ENCODE data around the gene SHC3. TPM values are rescaled to one million over a fixed set of nuclear protein-coding genes. Genes with fewer than 3 reads are reported as not detected.

The SHC3 gene
- total RNA-seq, 1 donor = 0.36 TPM

- TF ChIP-seq CTCF (IDR thresholded peaks at IDR 0.05; ENCODE audit: extremely low read depth, low read depth, low read length) = no peak
- H4K20me1 ChIP-seq (ENCODE audit: insufficient read depth, low read length) = no peaks in the 10 kb centered on the region
- H3K79me2 ChIP-seq (ENCODE audit: insufficient read depth, low read length) = no peaks in the 10 kb centered on the region
- no peaks in the 10 kb centered on the region for H3K4me1 ChIP-seq (ENCODE audit: insufficient read depth, low read length)
- DNase-seq (ENCODE audit: insufficient read length, low spot score, missing footprints) = no peak
- no peaks in the 10 kb centered on the region for H3K27me3 ChIP-seq (ENCODE audit: insufficient read depth, low read length)
- no peak overlapping the region for H3K27ac ChIP-seq (ENCODE audit: low read depth, low read length)
- no peaks in the 10 kb centered on the region for H3K9me3 ChIP-seq (ENCODE audit: low read depth, low read length)
- H3K4me3 ChIP-seq (ENCODE audit: insufficient read depth, low read length) = no peak overlapping the region
- no peak overlapping the region for H3K4me2 ChIP-seq (ENCODE audit: insufficient read depth, low read length)
- no peaks in the 10 kb centered on the region for H3K36me3 ChIP-seq (ENCODE audit: insufficient read depth, low read length)
- H2AFZ ChIP-seq (ENCODE audit: low read length) = no peak overlapping the region
Observed at GRCh38 chr9:89191004-89191403, 12.4 kb upstream of the SHC3 start.

GRCh38 chr9:89189215-89189614, 10.6 kb upstream of the SHC3 start:
- no peak for TF ChIP-seq CTCF (IDR thresholded peaks at IDR 0.05; ENCODE audit: extremely low read depth, low read depth, low read length)
- no peak for DNase-seq (ENCODE audit: insufficient read length, low spot score, missing footprints)
- Histone ChIP-seq H3K4me1 (ENCODE audit: insufficient read depth, low read length) (no peaks in the 10 kb centered on the region), H3K4me3 (ENCODE audit: insufficient read depth, low read length) (no peak overlapping the region), H3K4me2 (ENCODE audit: insufficient read depth, low read length) (no peak overlapping the region), H3K36me3 (ENCODE audit: insufficient read depth, low read length) (no peaks in the 10 kb centered on the region), H2AFZ (ENCODE audit: low read length) (no peak overlapping the region), H3K79me2 (ENCODE audit: insufficient read depth, low read length) (no peaks in the 10 kb centered on the region), H3K27ac (ENCODE audit: low read depth, low read length) (no peak overlapping the region), H3K27me3 (ENCODE audit: insufficient read depth, low read length) (no peaks in the 10 kb centered on the region), H4K20me1 (ENCODE audit: insufficient read depth, low read length) (no peaks in the 10 kb centered on the region), H3K9me3 (ENCODE audit: low read depth, low read length) (no peaks in the 10 kb centered on the region)

- Histone ChIP-seq H3K4me1 (ENCODE audit: insufficient read depth, low read length) (no peaks in the 10 kb centered on the region), H2AFZ (ENCODE audit: low read length) (no peak overlapping the region), H3K4me2 (ENCODE audit: insufficient read depth, low read length) (no peak overlapping the region), H3K36me3 (ENCODE audit: insufficient read depth, low read length) (no peaks in the 10 kb centered on the region), H4K20me1 (ENCODE audit: insufficient read depth, low read length) (no peaks in the 10 kb centered on the region), H3K27ac (ENCODE audit: low read depth, low read length) (no peak overlapping the region), H3K79me2 (ENCODE audit: insufficient read depth, low read length) (no peaks in the 10 kb centered on the region), H3K4me3 (ENCODE audit: insufficient read depth, low read length) (no peak overlapping the region), H3K27me3 (ENCODE audit: insufficient read depth, low read length) (no peaks in the 10 kb centered on the region), H3K9me3 (ENCODE audit: low read depth, low read length) (no peaks in the 10 kb centered on the region)
- TF ChIP-seq CTCF (IDR thresholded peaks at IDR 0.05; ENCODE audit: extremely low read depth, low read depth, low read length) = no peak
- no peak for DNase-seq (ENCODE audit: insufficient read length, low spot score, missing footprints)
Observed at GRCh38 chr9:89187950-89188349, 9.3 kb upstream of the SHC3 start.

- TF ChIP-seq CTCF (IDR thresholded peaks at IDR 0.05; ENCODE audit: extremely low read depth, low read depth, low read length) = no peak
- no peak for DNase-seq (ENCODE audit: insufficient read length, low spot score, missing footprints)
Observed at GRCh38 chr9:89187541-89187940, 8.9 kb upstream of the SHC3 start.

More at GRCh38 chr9:89187541-89187940, 8.9 kb upstream of the SHC3 start:
- H3K4me3 ChIP-seq (ENCODE audit: insufficient read depth, low read length) = no peak overlapping the region
- no peaks in the 10 kb centered on the region for H4K20me1 ChIP-seq (ENCODE audit: insufficient read depth, low read length)
- H3K27ac ChIP-seq (ENCODE audit: low read depth, low read length) = no peak overlapping the region
- H3K4me2 ChIP-seq (ENCODE audit: insufficient read depth, low read length) = no peak overlapping the region
- no peaks in the 10 kb centered on the region for H3K36me3 ChIP-seq (ENCODE audit: insufficient read depth, low read length)
- no peaks in the 10 kb centered on the region for H3K9me3 ChIP-seq (ENCODE audit: low read depth, low read length)
- H3K27me3 ChIP-seq (ENCODE audit: insufficient read depth, low read length) = no peaks in the 10 kb centered on the region
- no peaks in the 10 kb centered on the region for H3K79me2 ChIP-seq (ENCODE audit: insufficient read depth, low read length)
- H2AFZ ChIP-seq (ENCODE audit: low read length) = no peak overlapping the region
- H3K4me1 ChIP-seq (ENCODE audit: insufficient read depth, low read length) = no peaks in the 10 kb centered on the region

Measured in osteoblast (primary cell).